Neural progenitor cell (in vitro differentiated cells): ENCODE results near the gene CNTNAP2.

Source experiments
- CTCF ChIP-seq: fragments of 200-600 bp; sonication (generic); IDR thresholded peaks from 2 replicates; pipeline ENCODE4 v1.5.1; 2017; ENCODE audit warnings: antibody characterized with exemption, mild to moderate bottlenecking
- EZH2 ChIP-seq: fragments of 200-600 bp; sonication (generic); IDR thresholded peaks from 2 replicates; pipeline ENCODE4 v1.6.1; 2017; ENCODE audit warnings: antibody characterized with exemption, mild to moderate bottlenecking, moderate library complexity
- EZH2phosphoT487 ChIP-seq: fragments of 200-600 bp; sonication (generic); IDR thresholded peaks from 2 replicates; pipeline ENCODE4 v1.6.1; 2017; ENCODE audit warnings: antibody characterized with exemption

- TF ChIP-seq EZH2phosphoT487 (no peak), CTCF (no peak), EZH2 (no peak)
Measured at GRCh38 chr7:146112755-146113154, 3.8 kb upstream of the CNTNAP2 start.
